BLaER1 (cell line): ENCODE measurements around the gene PAQR8.

Source experiments
- H3K27ac ChIP-seq: shearing (Covaris generic); formaldehyde crosslinking; 2 replicates; pipeline ENCODE4 v1.8.1; 2022
- H3K27me3 ChIP-seq: shearing (Covaris generic); formaldehyde crosslinking; 2 replicates; pipeline ENCODE4 v1.8.1; 2022
- H3K36me3 ChIP-seq: shearing (Covaris generic); formaldehyde crosslinking; 2 replicates; pipeline ENCODE4 v1.8.1; 2022
- H3K4me1 ChIP-seq: shearing (Covaris generic); formaldehyde crosslinking; 2 replicates; pipeline ENCODE4 v1.8.1; 2022
- H3K4me2 ChIP-seq: shearing (Covaris generic); formaldehyde crosslinking; 2 replicates; pipeline ENCODE4 v1.8.1; 2022
- H3K4me3 ChIP-seq: shearing (Covaris generic); formaldehyde crosslinking; 2 replicates; pipeline ENCODE4 v1.8.1; 2022
- H3K9ac ChIP-seq: shearing (Covaris generic); formaldehyde crosslinking; 2 replicates; pipeline ENCODE4 v1.8.1; 2022
- H3K9me3 ChIP-seq: shearing (Covaris generic); formaldehyde crosslinking; 2 replicates; pipeline ENCODE4 v1.8.1; 2022
- H4K20me1 ChIP-seq: shearing (Covaris generic); formaldehyde crosslinking; 2 replicates; pipeline ENCODE4 v1.8.1; 2022
- Cebpa-rat ChIP-seq: shearing (Covaris generic); IDR thresholded peaks from 2 replicates; pipeline ENCODE4 v1.8.1; 2022

Gene PAQR8

DNA sequence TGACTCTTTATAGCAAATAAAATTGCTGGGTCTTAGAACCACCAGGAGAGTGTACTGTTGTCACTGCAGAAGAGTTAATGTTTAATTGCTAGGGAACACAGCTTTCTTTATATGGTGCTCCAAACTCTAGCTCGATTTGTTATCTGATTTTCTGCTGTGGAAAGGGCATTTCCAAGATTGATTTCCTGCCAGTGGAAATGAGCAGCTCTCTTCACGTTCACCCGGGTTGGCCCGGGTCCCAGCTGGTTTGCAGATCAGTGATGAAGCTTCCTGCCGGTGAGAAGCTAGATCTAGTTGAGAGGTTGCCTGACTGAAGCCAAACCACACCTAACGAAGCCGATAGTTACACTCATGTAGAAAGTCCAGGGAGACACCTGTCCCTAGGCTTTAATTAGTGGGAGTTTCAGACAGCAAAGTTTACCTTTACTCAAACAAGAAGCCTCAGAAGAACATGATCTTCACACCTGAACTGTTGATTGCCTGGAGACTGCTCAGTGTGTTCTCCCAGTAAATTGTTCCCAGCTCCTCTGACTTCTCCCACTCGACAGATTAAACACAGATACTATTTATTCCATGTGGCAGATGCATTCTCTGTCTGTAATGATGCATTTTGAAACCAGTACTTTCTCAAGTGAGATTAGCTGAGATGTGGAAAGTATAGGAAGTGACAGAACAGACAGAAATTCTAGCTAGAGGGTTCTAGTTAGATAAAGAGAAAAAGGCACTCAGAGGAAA, 27.8 kb downstream of the PAQR8 start:
- Histone ChIP-seq H3K27ac (no peak overlapping the region), H3K36me3 (peaks cover 15% of the 10 kb centered on the region), H4K20me1 (no peaks in the 10 kb centered on the region), H3K9ac (no peak overlapping the region; the same call in 1 of the 2 replicates), H3K4me2 (peak overlapping the region; percentile 59), H3K27me3 (no peaks in the 10 kb centered on the region), H3K4me1 (peaks cover 22% of the 10 kb centered on the region), H3K9me3 (peaks cover 26% of the 10 kb centered on the region), H3K4me3 (no peak overlapping the region)
- no peak for TF ChIP-seq Cebpa-rat

DNA sequence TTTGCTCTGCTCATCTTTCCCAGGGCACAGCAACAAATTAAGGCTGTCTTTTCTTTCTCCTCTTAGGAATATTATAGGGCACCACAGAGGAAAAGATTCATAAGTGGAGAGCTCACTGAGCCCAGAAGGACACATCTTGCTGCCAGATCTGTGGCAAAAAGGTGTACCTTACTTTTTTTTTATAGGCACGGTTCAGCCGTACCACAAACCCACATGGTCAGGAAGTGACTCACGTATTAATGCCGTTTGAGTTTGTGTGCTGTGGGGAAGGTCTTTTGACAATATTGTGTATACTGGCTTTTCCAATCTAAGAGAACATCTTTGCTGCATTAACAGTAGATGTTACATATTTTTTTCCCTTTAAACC, 28.4 kb downstream of the PAQR8 start:
- Histone ChIP-seq H3K9me3 (peaks cover 26% of the 10 kb centered on the region), H3K27me3 (no peaks in the 10 kb centered on the region), H3K36me3 (peaks cover 15% of the 10 kb centered on the region), H3K4me3 (no peak overlapping the region), H3K4me1 (peaks cover 22% of the 10 kb centered on the region), H3K27ac (no peak overlapping the region), H4K20me1 (no peaks in the 10 kb centered on the region), H3K4me2 (peak overlapping the region; percentile 59), H3K9ac (no peak overlapping the region)
- TF ChIP-seq Cebpa-rat = no peak

DNA sequence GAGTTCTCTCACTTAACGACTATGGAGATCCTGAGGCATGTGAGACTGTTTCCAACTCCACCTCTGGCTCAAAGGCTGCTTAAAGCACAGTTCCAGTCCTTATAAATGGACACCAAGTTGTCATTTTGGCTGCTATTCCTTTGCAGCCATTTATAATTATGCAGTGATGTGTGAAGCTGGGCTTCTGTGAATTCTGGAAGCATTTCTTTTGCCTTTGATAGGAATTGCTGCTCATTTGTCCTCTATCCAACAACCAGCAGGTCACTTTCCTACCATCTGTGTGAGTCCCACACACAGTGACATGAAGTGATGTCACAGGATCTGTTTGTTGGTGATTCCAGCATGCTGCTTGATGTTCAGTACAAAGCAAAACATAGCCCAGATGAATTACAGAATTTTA, 29.6 kb downstream of the PAQR8 start:
- Histone ChIP-seq H3K4me3 (no peak overlapping the region), H3K4me1 (peaks cover 22% of the 10 kb centered on the region), H4K20me1 (no peaks in the 10 kb centered on the region), H3K27ac (no peak overlapping the region), H3K36me3 (peaks cover 15% of the 10 kb centered on the region), H3K27me3 (no peaks in the 10 kb centered on the region), H3K9ac (no peak overlapping the region), H3K9me3 (peaks cover 22% of the 10 kb centered on the region), H3K4me2 (no peak overlapping the region)
- TF ChIP-seq Cebpa-rat = no peak

DNA sequence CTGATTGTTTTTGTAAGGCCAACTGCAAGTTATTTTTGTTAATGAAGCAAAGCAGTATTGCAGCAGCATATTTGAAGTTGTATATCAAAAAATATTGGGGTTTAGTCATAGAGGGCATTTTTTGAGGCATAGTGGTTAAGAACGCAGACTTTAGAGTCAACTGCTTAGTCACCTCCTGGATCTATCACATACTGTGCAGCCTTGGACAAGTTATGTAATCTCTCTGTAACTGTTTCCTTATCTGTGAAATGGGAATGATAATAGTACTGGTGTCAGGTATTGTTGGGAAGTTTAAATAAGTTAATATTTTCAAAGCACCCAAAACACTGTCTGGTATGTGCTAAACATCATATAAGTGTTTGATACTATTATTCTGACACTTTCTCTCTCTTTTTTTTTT, 31.0 kb downstream of the PAQR8 start:
- Histone ChIP-seq H3K4me2 (no peak overlapping the region), H3K27me3 (no peaks in the 10 kb centered on the region), H3K36me3 (0 out of 2 replicates have a peak, but pooled peaks cover 5% of the 10 kb centered on the region), H3K9ac (no peak overlapping the region), H3K27ac (no peak overlapping the region), H4K20me1 (no peaks in the 10 kb centered on the region), H3K9me3 (peaks cover 9% of the 10 kb centered on the region), H3K4me3 (no peak overlapping the region), H3K4me1 (peaks cover 33% of the 10 kb centered on the region)
- TF ChIP-seq Cebpa-rat = no peak

DNA sequence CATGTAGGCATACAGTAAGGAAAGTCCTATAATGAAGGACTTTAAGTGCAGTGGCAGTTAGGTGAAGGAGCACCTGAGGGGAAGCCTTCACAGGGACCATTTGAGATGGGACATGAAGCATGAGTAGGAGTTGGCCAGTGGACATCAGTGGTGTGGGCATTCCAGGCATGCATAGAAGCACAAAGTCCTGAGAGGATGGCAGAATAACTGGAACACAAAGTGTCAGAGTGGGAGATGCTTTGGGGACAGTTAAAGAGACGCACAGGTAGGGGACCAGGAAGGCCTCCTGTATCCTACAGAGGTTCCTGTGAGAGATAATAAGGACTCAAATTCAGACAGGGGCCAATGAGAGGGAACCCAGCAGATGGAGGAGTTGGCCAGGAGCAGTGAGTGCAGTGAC, 31.8 kb downstream of the PAQR8 start:
- no peak overlapping the region for H3K4me3 ChIP-seq
- H3K9ac ChIP-seq = no peak overlapping the region
- no peak overlapping the region for H3K27ac ChIP-seq
- H3K4me1 ChIP-seq = peaks cover 42% of the 10 kb centered on the region
- H3K4me2 ChIP-seq = no peak overlapping the region
- 0 out of 2 replicates have a peak, but pooled peaks cover under 1% of the 10 kb centered on the region for H3K9me3 ChIP-seq
- no peak for TF ChIP-seq Cebpa-rat
- H4K20me1 ChIP-seq = no peaks in the 10 kb centered on the region
- H3K27me3 ChIP-seq = no peaks in the 10 kb centered on the region
- no peaks in the 10 kb centered on the region for H3K36me3 ChIP-seq

DNA sequence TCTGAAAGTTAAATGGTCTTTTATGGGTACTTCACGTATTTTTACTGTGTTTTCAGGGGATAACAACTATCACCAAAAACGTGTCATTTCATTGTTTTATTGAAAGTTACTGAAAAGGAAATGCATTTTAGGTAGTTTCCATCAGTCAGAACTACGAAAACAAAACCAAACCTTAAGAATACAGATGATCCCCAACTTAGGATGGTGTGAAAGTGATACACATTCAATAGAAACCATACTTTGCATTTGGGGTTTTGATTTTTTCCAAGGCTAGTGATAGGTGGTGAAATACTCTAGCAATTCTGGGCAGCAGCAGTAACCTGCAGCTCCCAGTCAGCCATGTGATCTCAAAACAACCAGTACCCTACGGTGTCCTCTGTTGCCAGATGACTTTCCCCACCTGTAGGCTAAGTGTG, 32.3 kb downstream of the PAQR8 start:
- Histone ChIP-seq H4K20me1 (no peaks in the 10 kb centered on the region), H3K9ac (no peak overlapping the region), H3K4me3 (no peak overlapping the region), H3K27me3 (no peaks in the 10 kb centered on the region), H3K36me3 (no peaks in the 10 kb centered on the region), H3K4me1 (peaks cover 41% of the 10 kb centered on the region), H3K4me2 (no peak overlapping the region), H3K9me3 (no peaks in the 10 kb centered on the region), H3K27ac (no peak overlapping the region)
- no peak for TF ChIP-seq Cebpa-rat

DNA sequence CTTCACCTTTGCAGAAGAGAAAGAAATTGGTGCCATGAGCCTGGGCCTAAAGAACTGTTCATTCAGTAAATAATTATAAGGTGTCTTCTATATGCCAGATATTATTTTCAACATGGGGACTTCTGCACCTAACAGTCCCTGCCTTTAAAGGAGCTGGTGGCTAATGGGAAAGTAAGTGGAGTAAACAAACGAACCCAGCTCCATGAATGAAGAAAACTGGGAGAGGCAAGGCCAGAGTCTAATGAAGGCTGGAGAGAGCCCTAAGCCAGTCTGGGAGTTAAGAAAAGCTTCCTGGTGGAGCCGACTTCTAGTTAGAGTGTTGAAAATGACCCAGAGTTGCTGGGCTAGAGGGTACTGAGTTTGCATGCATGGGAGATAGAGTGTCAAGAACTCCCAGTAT, 34.0 kb downstream of the PAQR8 start:
- no peak overlapping the region for H3K4me2 ChIP-seq
- no peak overlapping the region for H3K27ac ChIP-seq
- no peaks in the 10 kb centered on the region for H3K27me3 ChIP-seq
- peaks cover 24% of the 10 kb centered on the region for H3K4me1 ChIP-seq
- no peak for TF ChIP-seq Cebpa-rat
- no peak overlapping the region for H3K4me3 ChIP-seq
- H3K36me3 ChIP-seq = no peaks in the 10 kb centered on the region
- no peaks in the 10 kb centered on the region for H3K9me3 ChIP-seq
- no peak overlapping the region for H3K9ac ChIP-seq
- no peaks in the 10 kb centered on the region for H4K20me1 ChIP-seq

DNA sequence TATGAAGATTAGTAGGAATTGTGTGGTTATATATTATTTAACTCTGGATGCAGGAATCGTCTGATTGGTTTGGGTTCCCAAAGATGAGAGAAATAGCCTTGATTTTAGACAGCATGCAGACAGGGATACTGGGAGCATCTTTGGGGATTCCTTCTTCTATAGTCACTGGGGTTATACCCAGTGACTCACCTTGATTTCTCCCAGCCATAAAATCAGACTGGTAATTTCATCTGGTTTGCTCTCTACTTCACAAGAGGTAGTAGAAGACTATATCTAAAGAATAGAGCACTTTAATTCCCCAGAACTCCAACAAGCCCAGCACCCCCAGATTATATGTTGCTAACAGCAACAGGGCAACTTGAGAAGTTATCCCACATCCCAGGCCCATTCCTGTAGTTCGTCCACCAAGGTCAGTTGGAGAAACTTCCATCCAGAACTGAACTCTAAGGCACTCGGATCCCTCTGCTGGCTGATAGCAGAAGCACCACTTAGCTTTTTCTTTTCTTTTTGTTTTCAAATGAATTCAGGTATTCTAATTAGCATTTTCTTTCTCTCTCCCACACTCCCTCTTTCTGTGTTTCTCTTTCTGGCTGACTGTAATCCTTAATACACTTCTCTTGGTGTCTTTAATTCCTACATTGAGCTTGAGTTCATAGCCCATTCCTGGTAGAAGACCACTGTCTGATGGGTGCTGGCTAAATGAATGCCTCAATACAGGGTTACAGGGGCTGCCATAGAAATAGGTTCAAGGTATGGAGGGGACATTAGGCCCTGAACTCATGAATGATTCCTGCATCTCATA, 37.8 kb downstream of the PAQR8 start:
- TF ChIP-seq Cebpa-rat = no peak
- Histone ChIP-seq H3K27me3 (no peaks in the 10 kb centered on the region), H3K9ac (no peak overlapping the region), H4K20me1 (no peaks in the 10 kb centered on the region), H3K4me2 (no peak overlapping the region), H3K9me3 (no peaks in the 10 kb centered on the region), H3K36me3 (peaks cover 21% of the 10 kb centered on the region), H3K4me3 (no peak overlapping the region), H3K4me1 (peaks cover 21% of the 10 kb centered on the region), H3K27ac (no peak overlapping the region)

DNA sequence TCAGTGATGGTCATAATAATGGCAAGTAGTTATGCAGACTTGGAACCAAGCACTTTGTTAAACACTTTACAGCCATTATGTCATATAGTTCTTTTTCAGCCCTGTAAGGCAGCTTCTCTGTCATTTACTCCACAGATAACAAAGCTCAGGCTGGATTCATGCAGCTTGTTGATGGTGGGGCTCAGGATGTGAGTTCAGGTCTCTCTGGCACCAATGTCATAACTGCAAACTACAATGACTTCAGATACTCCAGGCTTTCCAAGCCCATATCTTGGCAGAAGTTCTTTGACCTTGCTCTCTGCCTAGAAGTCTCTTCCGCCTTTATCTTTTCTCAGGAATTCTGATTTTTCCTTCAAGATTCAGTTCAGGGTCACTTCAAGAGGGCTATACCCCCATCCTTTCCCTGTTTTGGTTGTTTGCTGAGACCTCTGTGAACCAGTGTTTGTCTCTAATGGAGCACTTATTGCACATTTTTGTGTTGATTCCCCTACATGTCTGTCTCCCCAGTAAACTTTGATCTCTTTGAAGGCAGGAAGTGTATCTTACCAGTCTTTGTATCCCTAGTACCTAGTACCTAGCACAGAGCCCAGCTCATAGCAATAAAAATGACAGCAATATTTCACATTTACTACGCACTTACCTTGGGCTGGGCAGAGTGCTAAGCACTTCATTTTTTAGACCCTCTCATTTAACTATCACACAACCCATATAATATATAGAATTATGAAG, 38.5 kb downstream of the PAQR8 start:
- H3K4me3 ChIP-seq = no peak overlapping the region
- no peaks in the 10 kb centered on the region for H3K27me3 ChIP-seq
- H3K4me1 ChIP-seq = peaks cover 21% of the 10 kb centered on the region
- H3K9me3 ChIP-seq = no peaks in the 10 kb centered on the region
- peaks cover 28% of the 10 kb centered on the region for H3K36me3 ChIP-seq
- H3K27ac ChIP-seq = no peak overlapping the region
- H4K20me1 ChIP-seq = no peaks in the 10 kb centered on the region
- H3K9ac ChIP-seq = no peak overlapping the region
- H3K4me2 ChIP-seq = no peak overlapping the region
- no peak for TF ChIP-seq Cebpa-rat

DNA sequence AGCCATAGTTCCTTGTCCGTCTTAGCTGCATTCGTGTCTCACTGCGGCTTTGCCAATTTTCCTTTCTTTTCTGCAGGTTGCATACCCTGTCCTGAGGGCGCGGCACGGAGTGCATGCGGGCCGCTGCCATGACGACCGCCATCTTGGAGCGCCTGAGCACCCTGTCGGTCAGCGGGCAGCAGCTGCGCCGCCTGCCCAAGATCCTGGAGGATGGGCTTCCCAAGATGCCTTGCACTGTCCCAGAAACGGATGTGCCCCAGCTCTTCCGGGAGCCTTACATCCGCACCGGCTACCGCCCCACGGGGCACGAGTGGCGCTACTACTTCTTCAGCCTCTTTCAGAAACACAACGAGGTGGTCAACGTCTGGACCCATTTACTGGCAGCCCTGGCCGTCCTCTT, 41.1 kb downstream of the PAQR8 start:
- H3K4me1 ChIP-seq = peaks cover 8% of the 10 kb centered on the region
- H3K9me3 ChIP-seq = no peaks in the 10 kb centered on the region
- H3K27ac ChIP-seq = no peak overlapping the region
- no peak overlapping the region for H3K4me3 ChIP-seq
- no peaks in the 10 kb centered on the region for H4K20me1 ChIP-seq
- peaks cover 28% of the 10 kb centered on the region for H3K36me3 ChIP-seq
- no peak overlapping the region for H3K9ac ChIP-seq
- TF ChIP-seq Cebpa-rat = no peak
- H3K4me2 ChIP-seq = no peak overlapping the region
- H3K27me3 ChIP-seq = no peaks in the 10 kb centered on the region
